HEK293T (cell line): ENCODE results near the gene TEX28.

Experiments
- ARNT ChIP-seq: fragments of 450-650 bp; IDR thresholded peaks from 2 replicates; pipeline ENCODE4 v1.6.1; 2017; ENCODE audit warnings: mild to moderate bottlenecking
- BHLHE40 ChIP-seq: fragments of 450-650 bp; IDR thresholded peaks from 2 replicates; pipeline ENCODE4 v1.6.1; 2016; ENCODE audit warnings: mild to moderate bottlenecking, moderate library complexity, borderline replicate concordance
- ELF4 ChIP-seq: fragments of 450-650 bp; IDR thresholded peaks from 2 replicates; pipeline ENCODE4 v1.6.1; 2017; ENCODE audit warnings: antibody characterized with exemption
- FOXA1 ChIP-seq: fragments of 450-650 bp; IDR thresholded peaks from 2 replicates; pipeline ENCODE4 v1.6.1; 2016; ENCODE audit warnings: mild to moderate bottlenecking
- FOXK2 ChIP-seq: fragments of 450-650 bp; IDR thresholded peaks from 2 replicates; pipeline ENCODE4 v1.6.1; 2016; ENCODE audit warnings: mild to moderate bottlenecking
- FOXM1 ChIP-seq: fragments of 450-650 bp; IDR thresholded peaks from 2 replicates; pipeline ENCODE4 v1.6.1; 2017; ENCODE audit warnings: mild to moderate bottlenecking, borderline replicate concordance
- LEF1 ChIP-seq: fragments of 450-650 bp; IDR thresholded peaks from 2 replicates; pipeline ENCODE4 v1.6.1; 2017; ENCODE audit warnings: mild to moderate bottlenecking, borderline replicate concordance
- NFRKB ChIP-seq: fragments of 450-650 bp; IDR thresholded peaks from 2 replicates; pipeline ENCODE4 v1.6.1; 2016; ENCODE audit warnings: mild to moderate bottlenecking, moderate library complexity
- SP1 ChIP-seq: fragments of 450-650 bp; IDR thresholded peaks from 2 replicates; pipeline ENCODE4 v1.6.1; 2017
- SUZ12 ChIP-seq: fragments of 450-650 bp; IDR thresholded peaks from 2 replicates; pipeline ENCODE4 v1.6.1; 2016; ENCODE audit warnings: mild to moderate bottlenecking
- ZNF384 ChIP-seq: fragments of 450-650 bp; IDR thresholded peaks from 2 replicates; pipeline ENCODE4 v1.6.1; 2016
- TF ChIP-seq, protein P1 (sequence below): fragments of 450-650 bp; IDR thresholded peaks from 2 replicates; pipeline ENCODE4 v1.6.1; 2016

DNA sequence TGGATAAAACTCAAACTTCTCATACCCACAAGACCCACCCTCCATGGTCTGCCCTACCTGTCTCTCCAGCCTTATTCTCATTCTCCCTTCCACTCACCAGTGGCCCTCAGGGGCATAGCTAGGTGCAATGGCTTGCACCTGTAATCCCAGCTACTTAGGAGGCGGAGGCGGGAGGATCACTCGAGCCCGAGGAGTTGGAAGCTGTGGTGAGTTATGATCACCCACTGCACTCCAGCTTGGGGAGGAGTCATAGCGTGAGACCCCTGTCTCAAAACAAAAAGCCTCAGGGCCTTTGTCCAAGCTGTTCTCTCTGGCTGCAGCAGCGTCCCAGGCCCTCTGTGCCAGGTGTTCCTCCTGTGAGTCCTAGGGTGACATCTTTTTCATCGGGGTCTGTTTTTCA, 17.2 kb upstream of the TEX28 start:
- no peak for TF ChIP-seq BHLHE40
- TF ChIP-seq SP1 = no peak
- no peak for TF ChIP-seq SUZ12
- TF ChIP-seq FOXM1 = no peak
- no peak for TF ChIP-seq ELF4
- no peak for TF ChIP-seq LEF1
- no peak for TF ChIP-seq FOXA1
- TF ChIP-seq, protein P1, sequence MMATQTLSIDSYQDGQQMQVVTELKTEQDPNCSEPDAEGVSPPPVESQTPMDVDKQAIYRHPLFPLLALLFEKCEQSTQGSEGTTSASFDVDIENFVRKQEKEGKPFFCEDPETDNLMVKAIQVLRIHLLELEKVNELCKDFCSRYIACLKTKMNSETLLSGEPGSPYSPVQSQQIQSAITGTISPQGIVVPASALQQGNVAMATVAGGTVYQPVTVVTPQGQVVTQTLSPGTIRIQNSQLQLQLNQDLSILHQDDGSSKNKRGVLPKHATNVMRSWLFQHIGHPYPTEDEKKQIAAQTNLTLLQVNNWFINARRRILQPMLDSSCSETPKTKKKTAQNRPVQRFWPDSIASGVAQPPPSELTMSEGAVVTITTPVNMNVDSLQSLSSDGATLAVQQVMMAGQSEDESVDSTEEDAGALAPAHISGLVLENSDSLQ = no peak
- no peak for TF ChIP-seq ARNT
- no peak for TF ChIP-seq ZNF384
- no peak for TF ChIP-seq FOXK2
- no peak for TF ChIP-seq NFRKB
